Upper lobe of right lung (tissue), 1 donor: ENCODE results near the gene CD40. TPM values are rescaled to one million over a fixed set of nuclear protein-coding genes. Genes with fewer than 3 reads are reported as not detected.

Source experiments
- ATAC-seq: fragments of 200-7000 bp; cut with Tn5 transposase; one replicate; pipeline ENCODE4 v1.9.1; 2020; ENCODE audit warnings: mild to moderate bottlenecking, moderate library complexity
- DNase-seq: peaks from one replicate; pipeline ENCODE4 v3.0.0-alpha.2; 2020
- H3K27ac ChIP-seq: fragments of 200-600 bp; one replicate; pipeline ENCODE4 v1.8.0; 2022
- H3K27me3 ChIP-seq: fragments of 200-600 bp; one replicate; pipeline ENCODE4 v1.8.0; 2022; ENCODE audit warnings: mild to moderate bottlenecking
- H3K36me3 ChIP-seq: fragments of 200-600 bp; one replicate; pipeline ENCODE4 v1.8.0; 2022
- H3K4me1 ChIP-seq: fragments of 200-600 bp; one replicate; pipeline ENCODE4 v1.8.0; 2022
- H3K4me3 ChIP-seq: fragments of 200-600 bp; one replicate; pipeline ENCODE4 v1.8.0; 2022; ENCODE audit warnings: mild to moderate bottlenecking
- H3K9me3 ChIP-seq: fragments of 200-600 bp; one replicate; pipeline ENCODE4 v1.8.0; 2022
- intact Hi-C: fragments of 100-400 bp; cut with DNase I; formaldehyde crosslinking; loops from one replicate; pipeline ENCODE4 v1.11.0; 2022
- total RNA-seq: library from RNA; stranded (reverse); fragmentation: NEBNext Ultra II Directional; extraction: Animal tissue kit (Norgen Biotek cat#: 25700); gene quantifications from one replicate; pipeline ENCODE4 v1.2.1, GENCODE V29; 2021
- TF ChIP-seq, protein P1 (sequence below): fragments of 200-600 bp; IDR thresholded peaks from one replicate; pipeline ENCODE4 v1.8.0; 2022; ENCODE audit warnings: antibody characterized with exemption
- donor health status: DM: no; HTN: yes; CAD: no; lungs with severe emphysema.

Gene CD40
- total RNA-seq, 1 donor from 2014 or later: 36.8 TPM

DNA sequence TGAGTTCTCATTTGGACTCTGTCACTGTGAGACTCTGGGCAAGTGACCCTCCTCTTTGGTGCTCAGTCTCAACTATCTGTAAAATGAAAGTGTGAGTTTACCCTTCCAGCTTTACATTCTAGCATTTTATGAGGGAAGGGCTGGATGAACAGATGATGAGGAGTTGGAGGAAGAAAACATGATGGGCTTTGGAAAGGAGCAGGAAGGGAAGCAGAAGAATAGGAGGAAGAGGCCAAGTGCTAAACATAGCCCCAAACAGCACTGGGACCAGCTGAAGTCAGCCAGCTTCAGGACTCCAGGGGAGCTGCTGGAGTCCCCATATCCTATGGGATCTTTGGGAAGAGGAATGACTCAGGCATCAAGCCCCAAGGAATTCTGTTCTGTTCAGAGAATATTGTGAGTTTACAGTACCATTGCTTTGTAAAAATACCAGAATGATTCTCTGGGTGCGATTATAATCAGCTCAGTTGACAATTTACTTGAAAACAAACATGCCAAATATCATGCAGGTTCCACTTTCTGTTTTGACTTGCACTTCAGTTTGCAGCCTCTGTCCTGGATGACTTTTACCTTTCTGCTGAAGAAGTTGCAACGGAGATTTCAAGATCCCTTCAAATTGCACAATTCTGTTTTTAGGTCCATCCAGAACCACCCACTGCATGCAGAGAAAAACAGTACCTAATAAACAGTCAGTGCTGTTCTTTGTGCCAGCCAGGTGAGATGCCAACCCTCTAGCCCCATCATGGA lies 3.2 kb downstream of the CD40 start:
- Histone ChIP-seq H3K27me3 (no peaks in the 10 kb centered on the region), H3K4me3 (no peak overlapping the region), H3K9me3 (no peaks in the 10 kb centered on the region), H3K36me3 (peaks cover 31% of the 10 kb centered on the region), H3K4me1 (peaks cover 25% of the 10 kb centered on the region), H3K27ac (peak overlapping the region; percentile 24)
- ATAC-seq (no peak), DNase-seq (no peak)
- TF ChIP-seq, protein P1, sequence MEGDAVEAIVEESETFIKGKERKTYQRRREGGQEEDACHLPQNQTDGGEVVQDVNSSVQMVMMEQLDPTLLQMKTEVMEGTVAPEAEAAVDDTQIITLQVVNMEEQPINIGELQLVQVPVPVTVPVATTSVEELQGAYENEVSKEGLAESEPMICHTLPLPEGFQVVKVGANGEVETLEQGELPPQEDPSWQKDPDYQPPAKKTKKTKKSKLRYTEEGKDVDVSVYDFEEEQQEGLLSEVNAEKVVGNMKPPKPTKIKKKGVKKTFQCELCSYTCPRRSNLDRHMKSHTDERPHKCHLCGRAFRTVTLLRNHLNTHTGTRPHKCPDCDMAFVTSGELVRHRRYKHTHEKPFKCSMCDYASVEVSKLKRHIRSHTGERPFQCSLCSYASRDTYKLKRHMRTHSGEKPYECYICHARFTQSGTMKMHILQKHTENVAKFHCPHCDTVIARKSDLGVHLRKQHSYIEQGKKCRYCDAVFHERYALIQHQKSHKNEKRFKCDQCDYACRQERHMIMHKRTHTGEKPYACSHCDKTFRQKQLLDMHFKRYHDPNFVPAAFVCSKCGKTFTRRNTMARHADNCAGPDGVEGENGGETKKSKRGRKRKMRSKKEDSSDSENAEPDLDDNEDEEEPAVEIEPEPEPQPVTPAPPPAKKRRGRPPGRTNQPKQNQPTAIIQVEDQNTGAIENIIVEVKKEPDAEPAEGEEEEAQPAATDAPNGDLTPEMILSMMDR: no peak
- intact Hi-C loops: no loop called here

GRCh38 chr20:46122071-46122470 lies 4.0 kb downstream of the CD40 start:
- intact Hi-C loops: no loop called here
- no peak overlapping the region for H3K4me3 ChIP-seq
- no peaks in the 10 kb centered on the region for H3K9me3 ChIP-seq
- TF ChIP-seq, protein P1: no peak
- no peak overlapping the region for H3K27ac ChIP-seq
- peaks cover 25% of the 10 kb centered on the region for H3K4me1 ChIP-seq
- ATAC-seq: no peak
- DNase-seq: no peak
- no peaks in the 10 kb centered on the region for H3K27me3 ChIP-seq
- H3K36me3 ChIP-seq: peaks cover 36% of the 10 kb centered on the region

GRCh38 chr20:46122516-46123481 lies 4.7 kb downstream of the CD40 start:
- intact Hi-C loops: no loop called here
- Histone ChIP-seq H3K9me3 (no peaks in the 10 kb centered on the region), H3K4me3 (no peak overlapping the region), H3K4me1 (peaks cover 21% of the 10 kb centered on the region), H3K27ac (no peak overlapping the region), H3K27me3 (no peaks in the 10 kb centered on the region), H3K36me3 (peaks cover 38% of the 10 kb centered on the region)
- DNase-seq: no peak
- ATAC-seq: no peak
- TF ChIP-seq, protein P1: no peak

DNA sequence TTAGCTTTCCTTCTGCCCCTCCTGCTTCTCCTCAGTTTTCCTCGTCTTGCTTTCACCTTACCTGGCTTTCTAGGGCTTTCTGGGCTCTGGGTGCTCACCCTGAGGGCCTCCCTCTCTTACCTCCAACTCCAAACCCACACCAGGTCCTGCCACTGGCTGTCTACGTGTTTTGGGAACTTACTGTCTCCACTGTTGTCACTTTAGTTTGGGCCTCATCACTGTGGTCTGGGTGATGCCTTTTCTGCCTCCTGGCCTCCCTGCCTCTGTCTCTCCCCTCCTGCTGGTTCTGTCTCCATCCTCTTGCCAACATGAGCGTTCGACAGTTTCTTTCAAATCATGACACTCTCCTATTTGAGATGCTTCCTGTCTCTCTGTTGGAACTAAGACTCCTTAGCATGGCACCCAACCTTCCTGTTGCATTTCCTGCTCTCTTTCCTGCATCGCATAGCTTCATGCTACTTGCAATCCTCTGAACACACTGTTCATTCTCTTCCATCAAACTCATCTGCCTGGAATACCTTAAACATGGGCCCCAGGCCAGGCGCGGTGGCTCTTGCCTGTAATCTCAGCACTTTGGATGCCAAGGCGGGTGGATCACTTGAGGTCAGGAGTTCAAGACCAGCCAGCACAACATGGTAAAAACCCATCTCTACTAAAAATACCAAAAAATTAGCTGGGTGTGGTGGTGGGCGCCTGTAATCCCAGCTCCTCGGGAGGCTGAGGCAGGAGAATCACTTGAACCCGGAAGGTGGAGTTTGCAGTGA lies 5.5 kb downstream of the CD40 start:
- Histone ChIP-seq H3K9me3 (no peaks in the 10 kb centered on the region), H3K4me3 (no peak overlapping the region), H3K36me3 (peaks cover 38% of the 10 kb centered on the region), H3K27me3 (no peaks in the 10 kb centered on the region), H3K4me1 (peaks cover 17% of the 10 kb centered on the region), H3K27ac (no peak overlapping the region)
- ATAC-seq (no peak), DNase-seq (no peak)
- TF ChIP-seq, protein P1: no peak
- intact Hi-C loops: no loop called here

GRCh38 chr20:46126440-46127056 lies 8.4 kb downstream of the CD40 start:
- H3K36me3 ChIP-seq: peaks cover 38% of the 10 kb centered on the region
- no peaks in the 10 kb centered on the region for H3K4me1 ChIP-seq
- H3K27ac ChIP-seq: no peak overlapping the region
- TF ChIP-seq, protein P1: no peak
- no peak overlapping the region for H3K4me3 ChIP-seq
- ATAC-seq (no peak), DNase-seq (no peak)
- H3K27me3 ChIP-seq: no peaks in the 10 kb centered on the region
- no peaks in the 10 kb centered on the region for H3K9me3 ChIP-seq
- intact Hi-C loops: no loop called here
